ENCODE data around the gene TENM4. TPM values are rescaled to one million over a fixed set of nuclear protein-coding genes. Genes with fewer than 3 reads are reported as not detected.

The TENM4 gene
- total and polyA plus RNA-seq, 4 donors = 0.02 to 0.33 (median 0.14) TPM

GRCh38 chr11:79046366-79046765, 394.5 kb downstream of the TENM4 start:
- Histone ChIP-seq H3K9ac (ENCODE audit: low read depth in 1 of 2, low read length in 2 of 2) (no peak overlapping the region), H3K36me3 (ENCODE audit: control insufficient read depth in 4 of 4, insufficient read depth in 3 of 4, low read depth in 1 of 4, low read length in 3 of 4) (no peaks in the 10 kb centered on the region), H3K9me3 (ENCODE audit: control insufficient read depth in 4 of 4, low read length in 3 of 4) (no peaks in the 10 kb centered on the region), H3K27me3 (ENCODE audit: control insufficient read depth in 4 of 4, insufficient read depth in 4 of 4, low read length in 3 of 4) (no peaks in the 10 kb centered on the region), H3K27ac (ENCODE audit: low read depth in 1 of 2, low read length in 2 of 2) (peak overlapping the region; percentile 86 to 89), H3K4me3 (ENCODE audit: low read depth in 1 of 3, low read length in 3 of 3) (no peak overlapping the region), H3K4me1 (ENCODE audit: control insufficient read depth in 4 of 4, insufficient read depth in 4 of 4, low read length in 3 of 4) (peaks cover 5 to 46% (median 25%) of the 10 kb centered on the region in 4 donors)
- no peak for DNase-seq (ENCODE audit: low spot score)
- TF ChIP-seq HNF4A (conservative IDR thresholded peaks at IDR 0.05) (no peak), NR2F2 (IDR thresholded peaks at IDR 0.05) (no peak), HNF4G (IDR thresholded peaks at IDR 0.05) (no peak), EGR1 (IDR thresholded peaks at IDR 0.05; ENCODE audit: low read depth in 2 of 2) (no peak), RAD21 (IDR thresholded peaks at IDR 0.05) (no peak), FOXA2 (IDR thresholded peaks at IDR 0.05) (no peak), JUND (IDR thresholded peaks at IDR 0.05) (no peak), ATF3 (IDR thresholded peaks at IDR 0.05) (no peak), FOXA1 (IDR thresholded peaks at IDR 0.05) (no peak), MAX (IDR thresholded peaks at IDR 0.05) (no peak), YY1 (IDR thresholded peaks at IDR 0.05) (no peak)
- WGBS = 73% methylated on average over 3 of the region's 3 CpGs

GRCh38 chr11:79045800-79046304, 395.0 kb downstream of the TENM4 start:
- Histone ChIP-seq H3K36me3 (ENCODE audit: control insufficient read depth in 4 of 4, insufficient read depth in 3 of 4, low read depth in 1 of 4, low read length in 3 of 4) (no peaks in the 10 kb centered on the region), H3K27ac (ENCODE audit: low read depth in 1 of 2, low read length in 2 of 2) (peak overlapping the region; percentile 86 to 89), H3K4me3 (ENCODE audit: low read depth in 1 of 3, low read length in 3 of 3) (no peak overlapping the region), H3K9ac (ENCODE audit: low read depth in 1 of 2, low read length in 2 of 2) (no peak overlapping the region), H3K4me1 (ENCODE audit: control insufficient read depth in 4 of 4, insufficient read depth in 4 of 4, low read length in 3 of 4) (peaks cover 5 to 46% (median 25%) of the 10 kb centered on the region in 4 donors), H3K9me3 (ENCODE audit: control insufficient read depth in 4 of 4, low read length in 3 of 4) (no peaks in the 10 kb centered on the region), H3K27me3 (ENCODE audit: control insufficient read depth in 4 of 4, insufficient read depth in 4 of 4, low read length in 3 of 4) (no peaks in the 10 kb centered on the region)
- no peak for DNase-seq (ENCODE audit: low spot score)
- WGBS = 33% methylated on average over 6 of the region's 6 CpGs
- TF ChIP-seq RAD21 (IDR thresholded peaks at IDR 0.05) (no peak), HNF4G (IDR thresholded peaks at IDR 0.05) (peak; percentile 86), TAF1 (conservative IDR thresholded peaks at IDR 0.05) (no peak), HNF4A (conservative IDR thresholded peaks at IDR 0.05) (peak; percentile 90 to 93), ZBTB33 (IDR thresholded peaks at IDR 0.05) (peak; percentile 41), MAX (IDR thresholded peaks at IDR 0.05) (peak; percentile 91), YY1 (IDR thresholded peaks at IDR 0.05) (peak; percentile 50), GABPA (IDR thresholded peaks at IDR 0.05 in 1 of 2, conservative IDR thresholded peaks at IDR 0.05 in 1 of 2) (peak in 1 of 2 donors; percentile 42), RXRA (IDR thresholded peaks at IDR 0.05) (peak; percentile 31 to 78), REST (IDR thresholded peaks at IDR 0.05) (no peak), SP1 (IDR thresholded peaks at IDR 0.05) (peak; percentile 80), FOXA1 (IDR thresholded peaks at IDR 0.05) (peak; percentile 61), CTCF (IDR thresholded peaks at IDR 0.05; ENCODE audit: low read depth, low read length, missing input control) (no peak), JUND (IDR thresholded peaks at IDR 0.05) (peak in 1 of 2 donors; percentile 15), FOXA2 (IDR thresholded peaks at IDR 0.05) (no peak), NR2F2 (IDR thresholded peaks at IDR 0.05) (no peak), ATF3 (IDR thresholded peaks at IDR 0.05) (peak; percentile 25), EGR1 (IDR thresholded peaks at IDR 0.05; ENCODE audit: low read depth in 2 of 2) (peak; percentile 88 to 91)
